Heart left ventricle (tissue), 16 donors: Measurements from ENCODE around the gene TH. TPM values are rescaled to one million over a fixed set of nuclear protein-coding genes. Genes with fewer than 3 reads are reported as not detected.

Experiments
- ATAC-seq, 4 donors: fragments of 200-7000 bp; cut with Tn5 transposase; one replicate each; pipeline ENCODE4 v1.9.1; 2020 to 2022; ENCODE audit warnings: moderate library complexity in 4 of 4, mild to moderate bottlenecking in 3 of 4, moderate number of reproducible peaks in 1 of 4
- DNase-seq, 5 donors: peaks; one replicate each; pipeline ENCODE4 v3.0.0-alpha.2; 2020
- H3K27ac ChIP-seq, 12 donors: fragments of 200-600 bp; sonication (generic) in 4 of 12; one replicate each; pipeline versions ENCODE4 v1.5.0 to v1.8.0; 2016 to 2022; ENCODE audit warnings: mild to moderate bottlenecking in 2 of 12
- H3K27me3 ChIP-seq, 9 donors: fragments of 200-600 bp; sonication (generic) in 2 of 9; one replicate each; pipeline versions ENCODE4 v1.5.1 to v1.8.0; 2016 to 2022; ENCODE audit warnings: mild to moderate bottlenecking in 3 of 9
- H3K36me3 ChIP-seq, 9 donors: fragments of 200-600 bp; sonication (generic) in 2 of 9; one replicate each; pipeline versions ENCODE4 v1.5.0 to v1.8.0; 2018 to 2022; ENCODE audit warnings: mild to moderate bottlenecking in 2 of 9
- H3K4me1 ChIP-seq, 12 donors: fragments of 200-600 bp; sonication (generic) in 4 of 12; one replicate each; pipeline versions ENCODE4 v1.5.0 to v1.8.0; 2016 to 2022; ENCODE audit warnings: mild to moderate bottlenecking in 3 of 12
- H3K4me3 ChIP-seq, 12 donors: fragments of 200-600 bp; sonication (generic) in 4 of 12; one replicate each; pipeline versions ENCODE4 v1.5.0 to v1.8.0; 2017 to 2022; ENCODE audit warnings: mild to moderate bottlenecking in 9 of 12, moderate library complexity in 4 of 12
- H3K9me3 ChIP-seq, 12 donors: fragments of 200-600 bp; sonication (generic) in 4 of 12; one replicate each; pipeline versions ENCODE4 v1.5.0 to v1.8.0; 2016 to 2022; ENCODE audit warnings: mild to moderate bottlenecking in 1 of 12
- CTCF ChIP-seq, 12 donors: fragments of 200-600 bp; sonication (generic) in 4 of 12; IDR thresholded peaks; one replicate each; pipeline versions ENCODE4 v1.5.0 to v1.8.0; 2018 to 2022; ENCODE audit warnings: antibody characterized with exemption in 12 of 12, mild to moderate bottlenecking in 5 of 12
- POLR2A ChIP-seq, 2 donors: fragments of 450-650 bp; IDR thresholded peaks; one replicate each; pipeline ENCODE4 v1.6.1; 2017; ENCODE audit warnings: antibody characterized with exemption in 2 of 2, mild to moderate bottlenecking in 2 of 2, moderate library complexity in 2 of 2
- WGBS, 4 donors: extraction: QIAGEN DNeasy Blood & Tissue Kit in 2 of 4; methylation state at CpG; one replicate each; pipeline versions ENCODE4 v1.1.5 to v1.1.7; 2013 to 2018; 5-methylcytosine and 5-hydroxymethylcytosine counted together
- intact Hi-C, 10 donors: fragments of 100-400 bp; cut with DNase I; formaldehyde crosslinking; loops; one replicate each; pipeline versions ENCODE4 v1.11.1 to v1.14.2; 2022
- polyA plus RNA-seq, 2 donors: library from polyadenylated mRNA; stranded (reverse); fragments of 200-250 nt; gene quantifications; one replicate each; pipeline ENCODE4 v1.2.3, GENCODE V29; 2013
- total RNA-seq, 9 donors: library from RNA; depleted of rRNA in 2 of 9; stranded (reverse); fragments of >200 nt in 2 of 9; fragmentation: NEBNext Ultra II Directional in 3 of 9; extraction: Animal tissue kit (Norgen Biotek cat#: 25700) in 3 of 9; gene quantifications; one replicate each; pipeline versions ENCODE4 v1.1.0 to v1.2.4, GENCODE V29; 2016 to 2023
- donor health status: ischemic (EF 13 %, LVEDD 7.1; RV severe dilation, severe dysfunction).
- donor health status: healthy with polysubstance abuse.
- donor health status: DM: no; HTN: yes; CAD: no.
- donor health status: DM: no; HTN: no; CAD: no.
- donor health status: ischemic (EF 25% LVEDD 6.9; RV normal size, moderate dysfunction).
- donor health status: ischemic (EF 25% LVEDD 5.7; RV mildly dilated, moderate dysfunction).
- donor health status: healthy.
- donor health status: DM: yes; HTN: yes; CAD: no.
- donor health status: ischemic (EF 35%, LVEDD 5.7; RV mildly dilated, moderate dysfunction).
- donor health status: nonischemic (EF 11% LVEDD 7.7; RV severe dilation, severe dysfunction).
- donor health status: DM: yes; HTN: yes; CAD: no.
- donor health status: PGD.
- donor health status: ischemic (EF 29% LVEDD 5.4; RV normal size, mild dysfunction).
- donor health status: nonischemic (EF 23%, LVEDD 6.1; RV moderate dilation, normal function).

Gene TH
- total and polyA plus RNA-seq, 11 donors, result 0.08 TPM; not detected in 10

DNA sequence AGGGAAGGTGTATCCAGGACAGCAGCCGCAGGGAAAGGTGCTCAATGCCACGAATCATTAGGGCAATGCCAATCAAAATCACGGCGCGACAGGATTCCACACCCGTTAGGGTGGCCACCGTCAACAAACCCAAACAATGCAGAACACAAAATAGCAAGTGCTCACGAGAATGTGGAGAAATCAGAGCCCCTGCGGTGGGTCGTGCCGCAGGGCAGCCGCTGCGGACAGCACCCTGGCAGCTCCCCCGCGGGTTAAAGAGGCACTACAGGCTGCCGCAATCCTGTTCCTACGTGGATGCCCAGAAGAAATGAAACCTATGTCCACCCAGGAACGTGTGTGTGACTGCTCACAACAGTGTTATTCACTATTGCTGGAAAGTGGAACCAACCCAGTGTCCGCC is 17.1 kb upstream of the TH start:
- no peaks in the 10 kb centered on the region for H3K9me3 ChIP-seq
- H3K27ac ChIP-seq, result no peak overlapping the region
- DNase-seq (no peak), ATAC-seq (no peak)
- peaks cover 0 to 19% (median 2%) of the 10 kb centered on the region in 12 donors for H3K4me1 ChIP-seq
- no peak overlapping the region for H3K4me3 ChIP-seq
- no peaks in the 10 kb centered on the region for H3K36me3 ChIP-seq
- TF ChIP-seq CTCF (IDR thresholded peaks at IDR 0.05) (no peak), POLR2A (IDR thresholded peaks at IDR 0.05) (no peak)
- intact Hi-C loops, result loop anchor here in 1 of 10 donors (10.0 kb wide), 1 partner anchor 336 kb away; no protein-coding TSS in a partner anchor
- peaks cover 0 to 39% (median 7%) of the 10 kb centered on the region in 9 donors for H3K27me3 ChIP-seq
- WGBS, 4 donors, result 90 to 91% (median 90%) methylated on average over 19 of the region's 19 CpGs

GRCh38 chr11:2187280-2187707 is 15.7 kb upstream of the TH start:
- Histone ChIP-seq H3K27me3 (peaks cover 0 to 38% (median 6%) of the 10 kb centered on the region in 9 donors), H3K9me3 (no peaks in the 10 kb centered on the region), H3K4me3 (no peak overlapping the region), H3K4me1 (peaks cover 0 to 19% (median 0%) of the 10 kb centered on the region in 12 donors), H3K36me3 (no peaks in the 10 kb centered on the region), H3K27ac (no peak overlapping the region)
- intact Hi-C loops, result loop anchor here in 2 of 10 donors (2.0 to 10.0 kb wide), 2 partner anchors 234 to 338 kb away; no protein-coding TSS in a partner anchor
- 92 to 97% (median 93%) methylated on average over 7 of the region's 7 CpGs for WGBS, 4 donors
- DNase-seq, result no peak
- no peak for ATAC-seq
- TF ChIP-seq CTCF (IDR thresholded peaks at IDR 0.05), result no peak
- no peak for TF ChIP-seq POLR2A (IDR thresholded peaks at IDR 0.05)

DNA sequence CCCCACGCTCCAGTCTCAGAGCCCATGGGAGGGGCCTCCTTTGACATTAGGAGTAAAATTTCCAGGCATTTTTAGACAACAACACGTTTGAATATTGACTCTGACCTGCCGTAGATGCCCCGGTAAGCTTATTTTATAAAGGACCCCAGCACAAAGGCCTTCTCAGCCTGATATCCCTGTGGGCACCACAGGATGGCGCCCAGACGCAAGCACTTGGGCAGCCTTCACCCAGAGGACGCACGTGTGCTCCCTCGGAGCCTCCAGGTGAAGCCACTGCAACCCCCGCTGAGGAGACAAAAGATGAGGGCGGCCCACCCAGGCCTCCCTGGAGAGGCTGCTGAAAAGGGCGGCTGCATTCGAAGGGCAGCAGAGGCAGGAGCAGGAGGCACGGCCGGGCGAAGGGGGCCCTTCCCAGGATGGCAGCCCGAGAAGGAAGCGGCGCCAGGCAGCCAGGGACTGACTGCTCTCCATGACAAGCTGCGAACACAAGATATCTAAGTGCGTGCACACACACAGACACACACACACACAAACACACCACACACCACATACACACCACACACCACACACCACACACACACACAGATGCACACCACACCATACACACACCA is 15.2 kb upstream of the TH start:
- WGBS, 4 donors, result 18 to 25% (median 21%) methylated on average over 17 to 21 of the region's 21 CpGs
- DNase-seq (no peak), ATAC-seq (peak in 3 of 4 donors; percentile 52 to 72 (median 59))
- H3K36me3 ChIP-seq, result no peaks in the 10 kb centered on the region
- H3K27ac ChIP-seq, result no peak overlapping the region
- TF ChIP-seq CTCF (IDR thresholded peaks at IDR 0.05), result peak; percentile 41 to 62 (median 53)
- TF ChIP-seq POLR2A (IDR thresholded peaks at IDR 0.05), result no peak
- peaks cover 0 to 32% (median 6%) of the 10 kb centered on the region in 9 donors for H3K27me3 ChIP-seq
- H3K4me3 ChIP-seq, result no peak overlapping the region
- H3K9me3 ChIP-seq, result no peaks in the 10 kb centered on the region
- intact Hi-C loops, result loop anchor here in 2 of 10 donors (2.0 to 10.0 kb wide), 2 partner anchors 234 to 338 kb away; no protein-coding TSS in a partner anchor
- H3K4me1 ChIP-seq, result peaks cover 0 to 18% (median 0%) of the 10 kb centered on the region in 12 donors

DNA sequence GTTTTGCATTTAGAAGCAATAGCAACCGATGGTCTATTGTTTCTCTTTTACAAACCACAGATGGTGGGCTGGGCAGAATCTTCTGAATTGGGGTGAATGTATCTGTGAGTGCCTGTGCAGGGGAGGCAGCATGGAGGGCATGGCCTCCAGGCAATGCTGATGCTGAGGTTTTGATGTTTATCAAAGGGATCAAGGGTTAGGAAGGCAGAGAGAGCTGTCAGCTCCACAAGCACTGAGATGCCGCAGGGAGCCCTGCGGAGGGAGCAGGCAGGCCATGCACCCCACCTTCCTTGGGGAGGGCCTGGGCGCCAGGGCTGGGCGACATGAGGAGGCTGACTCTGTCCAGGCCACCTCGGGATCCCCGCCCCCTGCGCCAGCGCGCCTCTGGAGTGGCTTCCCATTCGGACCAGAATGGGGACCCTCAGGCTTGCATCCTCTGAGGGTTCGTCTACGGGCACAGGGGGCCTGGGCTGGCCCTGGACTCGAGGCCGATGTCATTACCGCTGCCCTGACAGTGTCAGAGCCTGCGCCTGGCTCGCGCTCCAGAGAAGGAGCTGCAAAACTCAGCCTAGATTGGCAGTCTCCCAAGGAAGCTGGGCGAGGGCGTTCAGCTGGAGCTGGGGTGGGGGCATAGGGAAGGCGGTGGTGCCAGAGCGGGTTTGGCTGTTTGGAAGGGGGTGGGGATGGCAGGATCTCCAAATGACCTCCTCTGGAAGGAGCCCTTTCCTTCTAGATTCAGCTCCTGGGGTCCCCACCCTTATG is 13.9 kb upstream of the TH start:
- Histone ChIP-seq H3K9me3 (no peaks in the 10 kb centered on the region), H3K27ac (no peak overlapping the region), H3K36me3 (no peaks in the 10 kb centered on the region), H3K4me1 (peaks cover 0 to 6% (median 0%) of the 10 kb centered on the region in 12 donors), H3K27me3 (peaks cover 0 to 27% (median 7%) of the 10 kb centered on the region in 9 donors), H3K4me3 (no peak overlapping the region)
- 57 to 77% (median 68%) methylated on average over 3 to 23 of the region's 23 CpGs for WGBS, 4 donors
- DNase-seq, result no peak
- intact Hi-C loops, result loop anchor here in 2 of 10 donors (2.0 to 10.0 kb wide), 2 partner anchors 235 to 339 kb away; no protein-coding TSS in a partner anchor
- ATAC-seq, result no peak
- no peak for TF ChIP-seq POLR2A (IDR thresholded peaks at IDR 0.05)
- TF ChIP-seq CTCF (IDR thresholded peaks at IDR 0.05), result no peak
